Left lung (tissue), 10 donors: ENCODE data around the gene CHAD. TPM values are rescaled to one million over a fixed set of nuclear protein-coding genes. Genes with fewer than 3 reads are reported as not detected.

Source experiments
- ATAC-seq: fragments of 200-7000 bp; cut with Tn5 transposase; one replicate; pipeline ENCODE4 v1.9.1; 2020; ENCODE audit warnings: moderate library complexity
- DNase-seq, 4 donors: peaks; one replicate each; pipeline ENCODE4 v3.0.0-alpha.2; 2013 to 2020
- H3K27ac ChIP-seq, 2 donors: fragments of 200-600 bp; sonication (generic) in 1 of 2; one replicate each; pipeline versions ENCODE4 v1.5.0 to v1.8.0; 2020 to 2021
- H3K27me3 ChIP-seq, 2 donors: fragments of 200-600 bp; sonication (generic) in 1 of 2; one replicate each; pipeline versions ENCODE4 v1.5.0 to v1.8.0; 2020 to 2021
- H3K36me3 ChIP-seq, 2 donors: fragments of 200-600 bp; sonication (generic) in 1 of 2; one replicate each; pipeline versions ENCODE4 v1.5.0 to v1.8.0; 2020 to 2021
- H3K4me1 ChIP-seq, 2 donors: fragments of 200-600 bp; one replicate each; pipeline ENCODE4 v1.8.0; 2021
- H3K4me3 ChIP-seq, 2 donors: fragments of 200-600 bp; sonication (generic) in 1 of 2; one replicate each; pipeline versions ENCODE4 v1.5.0 to v1.8.0; 2020 to 2021; ENCODE audit warnings: mild to moderate bottlenecking in 1 of 2
- H3K9me3 ChIP-seq, 2 donors: fragments of 200-600 bp; sonication (generic) in 1 of 2; one replicate each; pipeline versions ENCODE4 v1.5.0 to v1.8.0; 2020 to 2021
- intact Hi-C, 2 donors: fragments of 100-400 bp; cut with DNase I; formaldehyde crosslinking; loops; one replicate each; pipeline versions ENCODE4 v1.11.2 to v1.14.2; 2022
- polyA plus RNA-seq, 6 donors: library from polyadenylated mRNA; unstranded; fragments of 120-200 nt; gene quantifications; one replicate each; pipeline ENCODE4 v1.2.1, GENCODE V29; 2013; ENCODE audit not compliant: insufficient read length in 6 of 6
- total RNA-seq, 2 donors: library from RNA; stranded (reverse); fragmentation: NEBNext Ultra II Directional; extraction: Animal tissue kit (Norgen Biotek cat#: 25700); gene quantifications; one replicate each; pipeline ENCODE4 v1.2.1, GENCODE V29; 2021
- TF ChIP-seq, protein P1 (sequence below), 2 donors: fragments of 200-600 bp; sonication (generic) in 1 of 2; IDR thresholded peaks; one replicate each; pipeline versions ENCODE4 v1.5.0 to v1.8.0; 2021; ENCODE audit warnings: antibody characterized with exemption in 2 of 2
- donor health status: DM: no; HTN: yes; CAD: no.
- donor health status: DM: no; HTN: no; CAD: no.

The CHAD gene
- total and polyA plus RNA-seq, 8 donors = 0.17 to 9.8 (median 5.2) TPM

DNA sequence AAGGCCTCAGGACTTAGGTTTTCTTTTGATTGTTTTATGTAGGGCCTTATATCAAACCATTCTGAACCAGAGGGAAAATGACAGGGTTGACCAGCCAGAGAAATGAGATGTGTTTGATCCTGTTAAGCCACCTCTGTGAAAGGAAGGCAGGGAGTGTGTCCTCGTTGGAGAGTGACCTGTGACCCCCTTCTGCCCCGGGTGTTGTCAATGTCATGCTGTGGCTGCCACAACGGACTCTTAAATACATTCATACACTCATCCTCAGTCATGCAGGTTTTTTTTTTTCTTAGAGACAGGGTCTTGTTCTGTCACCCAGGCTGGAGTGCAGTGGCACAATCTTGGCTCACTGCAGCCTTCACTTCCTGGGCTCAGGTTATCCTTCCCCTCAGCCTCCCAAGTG lies 45.7 kb upstream of the CHAD start:
- H3K4me3 ChIP-seq = no peak overlapping the region
- DNase-seq (no peak), ATAC-seq (no peak)
- no peaks in the 10 kb centered on the region for H3K36me3 ChIP-seq
- intact Hi-C loops = no loop called here
- no peaks in the 10 kb centered on the region for H3K27me3 ChIP-seq
- H3K9me3 ChIP-seq = no peaks in the 10 kb centered on the region
- H3K27ac ChIP-seq = no peak overlapping the region
- peaks cover 0 to 5% of the 10 kb centered on the region in 2 donors for H3K4me1 ChIP-seq
- TF ChIP-seq, protein P1, sequence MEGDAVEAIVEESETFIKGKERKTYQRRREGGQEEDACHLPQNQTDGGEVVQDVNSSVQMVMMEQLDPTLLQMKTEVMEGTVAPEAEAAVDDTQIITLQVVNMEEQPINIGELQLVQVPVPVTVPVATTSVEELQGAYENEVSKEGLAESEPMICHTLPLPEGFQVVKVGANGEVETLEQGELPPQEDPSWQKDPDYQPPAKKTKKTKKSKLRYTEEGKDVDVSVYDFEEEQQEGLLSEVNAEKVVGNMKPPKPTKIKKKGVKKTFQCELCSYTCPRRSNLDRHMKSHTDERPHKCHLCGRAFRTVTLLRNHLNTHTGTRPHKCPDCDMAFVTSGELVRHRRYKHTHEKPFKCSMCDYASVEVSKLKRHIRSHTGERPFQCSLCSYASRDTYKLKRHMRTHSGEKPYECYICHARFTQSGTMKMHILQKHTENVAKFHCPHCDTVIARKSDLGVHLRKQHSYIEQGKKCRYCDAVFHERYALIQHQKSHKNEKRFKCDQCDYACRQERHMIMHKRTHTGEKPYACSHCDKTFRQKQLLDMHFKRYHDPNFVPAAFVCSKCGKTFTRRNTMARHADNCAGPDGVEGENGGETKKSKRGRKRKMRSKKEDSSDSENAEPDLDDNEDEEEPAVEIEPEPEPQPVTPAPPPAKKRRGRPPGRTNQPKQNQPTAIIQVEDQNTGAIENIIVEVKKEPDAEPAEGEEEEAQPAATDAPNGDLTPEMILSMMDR (IDR thresholded peaks at IDR 0.05) = no peak

DNA sequence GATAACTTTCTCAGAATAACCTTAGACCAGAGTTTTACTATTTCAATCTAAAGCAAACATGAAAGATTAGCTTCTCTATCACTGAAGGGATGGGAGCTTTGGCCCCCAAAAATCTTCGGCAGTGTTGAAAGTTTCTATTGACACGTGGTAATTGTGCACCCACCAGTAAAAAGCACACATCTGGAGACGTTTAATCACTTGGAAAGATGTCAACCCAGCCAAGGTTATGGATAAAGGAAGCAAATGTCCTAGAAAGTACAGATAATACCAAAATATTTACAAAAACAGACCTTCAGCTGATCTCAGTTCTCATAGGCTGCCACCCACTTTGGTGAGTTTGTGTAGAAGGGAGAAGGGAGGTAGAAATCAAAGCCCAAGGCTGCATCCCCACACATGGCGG lies 44.8 kb upstream of the CHAD start:
- intact Hi-C loops = no loop called here
- Histone ChIP-seq H3K9me3 (no peaks in the 10 kb centered on the region), H3K36me3 (no peaks in the 10 kb centered on the region), H3K4me1 (peaks cover 0 to 13% of the 10 kb centered on the region in 2 donors), H3K4me3 (no peak overlapping the region), H3K27me3 (no peaks in the 10 kb centered on the region), H3K27ac (no peak overlapping the region)
- ATAC-seq (no peak), DNase-seq (no peak)
- TF ChIP-seq, protein P1 (IDR thresholded peaks at IDR 0.05) = no peak

DNA sequence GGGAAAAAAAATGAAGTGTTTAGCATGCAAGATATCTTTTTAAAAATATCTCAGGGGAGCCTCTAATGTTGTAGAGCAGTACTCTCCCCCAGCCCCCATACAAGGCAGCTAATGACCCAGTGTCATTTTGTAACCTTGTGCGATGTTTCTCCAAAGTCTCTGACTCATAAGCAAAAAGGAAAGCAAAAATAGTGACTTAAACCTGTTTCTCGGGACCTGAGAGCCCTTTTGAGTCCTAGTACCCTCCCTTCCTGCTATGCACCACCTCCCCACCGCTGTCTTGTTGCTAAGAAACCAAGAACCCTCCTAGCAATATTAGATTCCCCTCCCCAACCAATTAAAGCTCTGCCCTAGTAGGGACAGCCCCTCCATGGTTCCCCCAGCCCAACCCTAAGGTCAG lies 42.4 kb upstream of the CHAD start:
- Histone ChIP-seq H3K36me3 (no peaks in the 10 kb centered on the region), H3K4me3 (no peak overlapping the region), H3K4me1 (peaks cover 0 to 14% of the 10 kb centered on the region in 2 donors), H3K27me3 (no peaks in the 10 kb centered on the region), H3K27ac (no peak overlapping the region), H3K9me3 (no peaks in the 10 kb centered on the region)
- DNase-seq (peak in 1 of 4 donors; percentile 58), ATAC-seq (peak; percentile 37)
- TF ChIP-seq, protein P1 (IDR thresholded peaks at IDR 0.05) = no peak
- intact Hi-C loops = no loop called here

DNA sequence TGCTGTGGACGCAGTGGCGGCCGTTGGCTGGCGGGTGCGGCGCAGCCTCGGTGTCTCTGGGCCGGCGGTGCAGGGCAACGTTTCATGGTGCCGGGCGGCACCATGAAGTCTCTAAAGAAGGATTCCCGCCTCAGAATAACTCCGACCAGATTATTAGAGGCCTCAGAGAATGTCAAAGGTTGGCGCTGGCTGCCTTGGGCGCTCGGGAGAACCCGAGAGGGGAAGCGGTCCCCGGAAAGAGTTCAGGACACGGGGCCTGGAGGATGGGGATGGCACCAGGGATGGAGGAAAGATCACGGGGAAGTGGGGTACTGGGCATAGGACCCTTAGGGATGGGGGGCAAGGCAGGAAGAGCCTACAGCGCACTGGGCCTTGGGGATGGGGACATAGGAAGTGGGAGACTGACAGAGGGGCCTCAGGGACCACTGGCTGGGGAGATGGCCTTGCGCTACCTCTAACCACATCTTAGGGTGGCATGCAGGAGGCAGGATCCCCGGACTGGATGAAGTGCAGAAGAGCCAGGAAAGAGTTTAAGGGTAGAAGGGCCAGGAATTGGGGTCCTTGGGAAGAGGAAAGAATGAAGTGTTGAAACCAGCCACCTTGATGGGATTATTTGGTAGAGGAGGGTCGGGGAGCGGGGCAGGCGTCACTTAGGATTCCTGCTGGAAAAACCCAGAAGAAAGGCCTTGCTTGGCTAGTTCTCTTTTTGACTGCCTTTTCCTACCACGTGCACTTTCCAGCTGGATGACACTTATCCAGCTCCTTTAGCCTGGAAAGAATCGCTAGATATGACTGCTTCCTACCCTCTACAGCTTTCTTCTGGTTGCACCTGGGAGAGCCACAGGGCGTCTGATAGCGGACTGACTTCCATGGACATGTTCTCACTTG lies 40.1 kb upstream of the CHAD start:
- no peaks in the 10 kb centered on the region for H3K36me3 ChIP-seq
- no peaks in the 10 kb centered on the region for H3K27me3 ChIP-seq
- ATAC-seq (no peak), DNase-seq (peak in 2 of 4 donors; percentile 3 to 33)
- peaks cover 0 to 14% of the 10 kb centered on the region in 2 donors for H3K4me1 ChIP-seq
- peak overlapping the region; percentile 39 to 66 for H3K27ac ChIP-seq
- no peaks in the 10 kb centered on the region for H3K9me3 ChIP-seq
- TF ChIP-seq, protein P1 (IDR thresholded peaks at IDR 0.05) = no peak
- intact Hi-C loops = no loop called here
- H3K4me3 ChIP-seq = peak overlapping the region; percentile 49 to 55

DNA sequence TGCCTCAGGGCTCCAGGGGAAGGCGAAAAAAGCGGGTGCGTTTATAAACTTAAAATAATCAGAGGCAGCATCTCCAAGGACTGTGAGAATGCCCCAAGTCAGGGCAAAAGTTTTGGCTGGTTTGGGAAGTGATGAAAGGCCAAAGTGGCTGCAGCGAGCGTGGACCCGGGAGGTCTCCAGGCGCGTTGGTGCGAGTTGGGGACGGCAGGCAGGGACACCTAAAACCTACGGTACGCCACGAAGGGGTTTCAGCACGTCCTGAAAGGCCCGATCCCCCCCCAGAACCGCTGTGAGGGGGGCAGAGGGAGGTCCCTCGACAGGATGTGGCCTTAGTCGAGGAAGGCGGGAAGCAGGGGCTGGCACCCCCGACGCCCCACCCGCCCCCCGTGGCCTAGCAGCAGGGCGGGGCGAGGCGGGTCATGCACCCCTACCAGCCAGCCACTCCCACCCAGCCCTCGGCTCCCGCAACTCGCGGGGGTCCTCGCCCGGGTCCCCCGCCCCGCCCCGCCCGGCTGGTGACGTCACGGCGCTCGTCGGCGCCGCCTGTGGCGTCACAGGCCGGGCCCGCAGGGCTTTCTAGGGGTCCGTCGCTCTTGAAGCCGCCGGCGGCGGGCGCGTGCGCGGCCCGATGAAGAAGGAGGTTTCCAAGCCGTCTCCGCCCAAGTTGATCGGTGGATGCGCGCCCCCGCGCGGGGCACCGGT lies 39.3 kb upstream of the CHAD start, which contains the start of gene MYCBPAP:
MYCBPAP (plus strand) TSS at position 569 of the 702 bp plus-strand sequence. CDS start 236 bp downstream, outside the sequence.
- intact Hi-C loops = no loop called here
- DNase-seq (peak; percentile 77 to 95 (median 88)), ATAC-seq (peak; percentile 88)
- peak within 1 kb of the TSS; percentile 49 to 55 for H3K4me3 ChIP-seq
- H3K27ac ChIP-seq = peak within 1 kb of the TSS; percentile 39 to 66
- peaks cover 0 to 14% of the 10 kb centered on the region in 2 donors for H3K4me1 ChIP-seq
- no peaks in the 10 kb centered on the region for H3K36me3 ChIP-seq
- H3K27me3 ChIP-seq = no peaks in the 10 kb centered on the region
- no peaks in the 10 kb centered on the region for H3K9me3 ChIP-seq
- TF ChIP-seq, protein P1 (IDR thresholded peaks at IDR 0.05) = no peak
